CD4-positive, alpha-beta T cell treated with Interleukin-10 for 1 hour (primary cell): ENCODE data around the gene DCC.

Experiments
- DNase-seq: peaks from one replicate; pipeline ENCODE4 v3.0.0-alpha.2; 2020

DCC gene

DNA sequence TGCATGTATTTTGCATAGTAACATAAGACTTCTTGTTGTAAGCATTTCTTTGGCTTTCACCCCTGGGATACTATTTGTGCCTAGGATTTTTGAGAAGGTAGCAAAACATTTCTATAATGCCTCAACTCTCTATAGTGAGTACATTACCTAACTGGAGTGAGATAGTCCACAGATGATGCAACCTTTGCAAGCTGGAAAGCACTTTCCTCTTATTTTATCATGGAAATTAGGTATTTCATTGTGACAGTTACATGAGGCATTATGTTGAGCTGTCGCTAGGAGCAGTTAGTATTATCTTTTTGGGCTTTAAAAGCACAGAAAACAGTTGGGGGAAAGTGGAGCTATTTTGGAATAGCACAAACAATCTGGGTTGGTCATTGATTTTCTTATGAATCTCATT lies 786.2 kb downstream of the DCC start:
- DNase-seq = no peak

DNA sequence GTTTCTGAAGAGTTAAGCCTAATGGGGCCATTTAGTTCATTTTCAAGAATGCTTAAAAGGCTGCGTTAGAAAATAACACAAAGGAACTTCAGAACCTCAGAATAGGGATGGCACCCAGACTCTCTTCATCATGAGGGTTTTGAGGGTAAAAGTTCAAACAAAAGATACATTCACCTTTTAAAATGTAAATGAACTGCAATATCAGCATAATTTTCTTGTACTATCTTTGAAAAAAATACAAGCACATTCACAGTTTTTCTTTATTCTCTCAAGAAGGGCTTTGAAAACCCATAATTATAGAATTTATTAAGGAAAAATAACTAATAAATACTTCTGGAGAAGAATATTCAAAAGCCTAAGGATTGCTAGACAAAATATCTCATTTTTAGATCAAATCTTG lies 791.0 kb downstream of the DCC start:
- DNase-seq = no peak

DNA sequence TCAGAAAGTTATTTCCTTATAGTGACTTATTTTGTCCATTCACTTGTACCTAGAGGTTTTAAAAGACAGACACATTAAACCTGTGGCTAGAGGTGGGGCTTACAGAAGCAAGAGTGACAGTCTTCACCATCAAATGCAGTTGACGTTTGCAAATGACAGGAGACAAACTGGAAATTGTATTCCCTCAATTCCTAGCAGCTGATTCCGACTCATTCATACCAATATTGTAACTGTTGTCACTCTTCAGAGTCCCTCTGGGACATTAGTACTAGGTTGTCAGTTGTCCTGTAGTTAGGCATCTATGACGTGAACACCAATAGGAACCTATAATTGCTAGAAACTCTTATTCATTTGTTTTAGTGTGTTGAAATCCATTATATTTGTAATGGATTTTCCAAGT lies 794.7 kb downstream of the DCC start:
- DNase-seq = no peak

DNA sequence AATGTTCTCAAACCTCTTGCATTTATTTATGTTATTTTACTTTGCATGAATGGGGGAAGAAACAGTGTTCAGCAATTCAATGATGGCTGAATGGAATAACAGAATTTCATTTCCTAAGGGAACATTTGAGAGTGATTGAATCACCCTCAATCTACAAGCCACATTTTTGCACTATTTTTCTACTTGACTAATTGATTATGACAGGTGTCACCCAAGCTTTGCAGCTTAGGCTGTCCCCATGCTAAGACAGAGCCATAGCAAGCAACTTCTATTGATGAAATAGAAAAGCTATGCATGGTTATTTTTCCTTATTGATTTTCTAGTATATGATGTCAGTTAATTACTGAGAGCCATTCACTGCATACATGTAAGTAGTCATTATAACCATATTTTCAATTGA lies 795.7 kb downstream of the DCC start:
- no peak for DNase-seq

DNA sequence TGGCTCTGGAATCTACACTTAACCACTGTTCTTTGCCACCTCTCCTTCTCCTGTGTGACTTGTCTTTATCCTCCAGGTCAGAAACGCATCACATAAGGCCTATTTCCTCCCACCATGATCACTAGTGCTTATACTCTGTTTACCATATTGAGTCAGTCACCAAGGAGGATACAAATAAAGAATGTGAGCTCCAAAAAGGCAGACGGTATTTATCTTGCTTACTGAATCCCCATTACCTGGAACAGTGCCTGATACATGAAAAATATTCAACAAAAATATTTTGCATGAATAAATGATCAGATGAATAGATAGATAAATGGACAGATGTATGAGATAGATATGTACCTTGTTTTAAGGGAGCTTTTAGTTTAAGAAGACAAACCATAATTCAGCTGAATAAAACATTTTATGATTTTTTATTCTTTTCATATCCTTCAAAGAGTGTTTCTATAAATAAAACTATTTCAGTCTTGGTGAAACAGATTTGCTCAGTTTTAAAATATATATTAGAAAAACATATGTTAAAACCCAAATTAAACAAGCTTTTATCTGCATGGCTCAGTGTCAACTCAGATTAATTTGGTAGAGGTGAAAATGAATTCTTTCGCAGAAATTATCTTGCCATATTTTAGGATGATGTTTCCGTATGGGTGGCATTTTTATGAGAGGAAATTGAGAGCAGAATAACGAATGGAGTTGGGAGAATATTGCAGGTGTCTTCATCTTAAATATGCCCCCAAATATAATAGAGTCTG lies 799.9 kb downstream of the DCC start:
- DNase-seq = no peak

DNA sequence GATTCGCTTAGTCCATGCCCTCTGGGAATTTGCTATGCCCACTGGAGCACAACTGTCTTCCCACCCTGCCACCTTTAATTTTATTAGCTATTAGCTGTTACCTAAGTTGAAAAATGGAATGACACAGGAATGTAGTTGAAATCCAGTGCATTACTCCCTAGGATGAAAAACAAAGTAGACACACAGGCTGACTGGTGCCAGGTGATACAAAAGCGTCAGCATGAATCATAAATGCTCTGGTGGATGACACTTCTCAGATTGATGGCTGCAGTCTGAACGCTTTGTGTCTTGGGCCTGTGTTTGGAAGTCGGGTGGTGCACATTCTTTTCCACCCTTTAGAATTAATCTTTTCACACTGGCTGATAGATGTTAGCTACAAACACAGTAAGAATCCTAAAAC lies 802.0 kb downstream of the DCC start:
- DNase-seq = no peak

DNA sequence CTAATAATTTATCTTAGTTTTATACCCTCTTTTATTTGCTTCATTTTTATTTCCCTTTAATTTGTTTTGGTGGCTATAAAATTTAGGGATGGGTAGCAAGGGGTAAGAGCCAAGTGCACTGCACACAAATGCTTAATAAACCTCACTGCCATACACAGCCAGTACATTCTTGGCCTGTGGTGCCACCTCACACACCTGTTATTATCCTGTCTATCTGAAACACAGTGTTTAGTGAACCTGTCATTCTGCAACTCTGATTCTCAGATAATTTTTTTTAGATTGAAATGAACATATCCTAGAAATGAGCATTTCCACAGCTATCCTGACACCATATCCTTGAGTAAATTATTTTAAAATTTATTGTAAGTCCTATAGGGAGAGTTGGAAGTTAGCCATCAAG lies 807.5 kb downstream of the DCC start:
- no peak for DNase-seq

DNA sequence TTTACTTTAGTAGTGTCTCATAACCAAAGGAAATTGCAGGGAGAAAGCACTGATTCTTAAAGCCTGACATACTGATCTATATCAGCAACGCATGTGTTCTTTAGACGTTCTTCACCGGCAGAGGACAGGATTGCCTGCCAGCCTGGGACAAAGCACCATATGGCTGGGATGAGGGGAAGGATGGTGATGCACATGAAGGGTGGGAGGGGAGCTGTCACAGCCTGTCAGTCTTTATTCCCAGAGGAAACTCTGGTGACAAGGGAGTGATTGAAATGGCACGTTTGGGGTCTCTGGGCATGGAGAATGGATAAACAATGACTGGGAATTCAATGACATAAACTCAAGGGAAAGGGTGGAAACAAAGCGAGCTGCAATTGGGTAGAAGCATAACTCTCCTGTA lies 808.1 kb downstream of the DCC start:
- no peak for DNase-seq

DNA sequence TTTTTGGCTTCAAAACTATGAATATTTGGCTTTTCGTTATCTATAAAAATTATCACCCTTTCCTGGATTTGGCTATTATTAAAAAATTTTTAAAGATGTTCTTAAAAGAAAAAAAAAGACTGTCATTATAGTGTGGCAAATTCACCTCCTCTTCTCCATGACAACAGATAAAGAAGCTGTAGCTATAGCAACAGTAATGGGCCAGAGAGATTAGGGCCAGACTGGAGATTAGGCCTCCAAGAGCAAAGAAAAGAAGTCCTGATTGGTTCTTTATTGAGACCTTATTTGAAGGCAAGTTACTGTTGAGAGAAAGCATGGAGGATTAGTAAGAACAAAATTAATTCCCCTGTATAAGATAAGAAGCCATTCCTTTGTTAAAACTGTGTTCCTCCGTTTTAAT lies 812.5 kb downstream of the DCC start:
- DNase-seq = no peak

DNA sequence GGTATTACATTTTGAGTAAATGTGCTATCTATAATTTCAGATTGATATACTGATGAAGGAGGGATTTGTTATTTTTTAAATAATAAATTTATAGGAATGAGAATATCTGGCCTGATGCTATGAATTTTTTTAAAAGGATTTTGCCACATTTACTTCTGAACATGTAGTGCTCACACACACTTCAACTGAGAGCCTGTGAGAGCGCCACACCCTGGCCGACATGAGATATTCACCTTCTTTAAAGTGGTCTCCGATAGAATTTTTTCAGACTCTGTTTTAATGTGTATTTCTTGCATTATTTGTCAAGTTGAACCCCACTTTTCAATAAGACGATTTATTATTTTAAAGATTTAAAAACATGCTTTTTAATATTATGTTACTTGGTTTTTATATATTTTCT lies 813.3 kb downstream of the DCC start:
- DNase-seq = no peak

DNA sequence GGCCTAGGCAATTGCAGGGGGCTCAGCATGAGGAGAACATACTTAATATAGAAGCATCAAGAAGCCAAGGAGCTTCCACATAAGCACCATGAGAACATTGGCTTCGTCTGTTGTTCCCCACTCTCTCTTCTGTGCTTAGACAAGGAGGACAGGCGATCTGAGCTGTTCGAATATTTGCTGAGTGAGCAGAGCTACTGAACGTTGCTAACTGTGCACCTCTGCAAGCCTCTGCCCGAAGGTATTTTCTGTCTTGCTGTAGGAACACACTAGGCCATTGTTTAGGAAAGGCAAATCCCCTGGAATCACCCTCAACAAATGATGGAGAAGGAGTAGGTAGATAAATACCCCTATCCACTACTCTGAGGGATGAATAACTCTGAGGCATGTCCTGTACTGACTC lies 813.8 kb downstream of the DCC start:
- DNase-seq = no peak

DNA sequence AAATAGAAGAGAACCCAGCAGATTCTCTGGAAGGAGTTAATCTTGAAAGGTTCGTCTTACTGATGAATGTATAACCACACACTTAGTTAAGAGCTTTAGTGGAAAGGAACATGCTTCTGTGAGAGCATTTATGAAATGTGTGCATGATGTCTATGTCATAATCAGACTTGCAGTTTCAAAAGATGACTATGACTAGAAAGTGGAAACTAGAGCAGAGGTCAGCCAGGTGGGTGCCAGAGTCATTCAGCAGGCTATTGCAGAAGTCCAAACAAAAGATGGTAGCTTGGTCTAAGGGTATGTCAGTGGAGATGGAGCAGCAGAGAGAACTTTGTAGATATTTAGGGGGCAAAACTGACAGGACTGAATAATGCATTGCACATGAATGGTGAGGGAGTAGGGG lies 825.8 kb downstream of the DCC start:
- no peak for DNase-seq

DNA sequence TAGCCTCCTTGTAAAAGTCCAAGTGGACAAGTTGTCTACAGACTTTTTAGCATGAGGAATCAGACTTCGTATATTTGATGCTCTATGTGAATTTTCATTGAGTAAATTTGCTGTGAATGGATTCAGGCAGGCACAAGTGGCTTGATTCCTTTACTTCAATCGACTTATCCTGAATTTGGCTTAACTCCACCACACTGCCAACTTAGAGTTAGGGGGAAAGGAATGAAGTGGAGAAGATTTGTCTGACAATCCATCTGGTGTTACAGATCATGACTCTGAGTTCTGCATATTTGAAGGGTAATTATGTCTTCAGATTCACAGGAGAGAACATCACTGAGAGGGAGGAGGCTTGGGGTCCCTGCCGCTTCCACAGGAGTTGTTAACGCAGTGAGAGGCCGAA lies 829.3 kb downstream of the DCC start:
- DNase-seq = no peak

DNA sequence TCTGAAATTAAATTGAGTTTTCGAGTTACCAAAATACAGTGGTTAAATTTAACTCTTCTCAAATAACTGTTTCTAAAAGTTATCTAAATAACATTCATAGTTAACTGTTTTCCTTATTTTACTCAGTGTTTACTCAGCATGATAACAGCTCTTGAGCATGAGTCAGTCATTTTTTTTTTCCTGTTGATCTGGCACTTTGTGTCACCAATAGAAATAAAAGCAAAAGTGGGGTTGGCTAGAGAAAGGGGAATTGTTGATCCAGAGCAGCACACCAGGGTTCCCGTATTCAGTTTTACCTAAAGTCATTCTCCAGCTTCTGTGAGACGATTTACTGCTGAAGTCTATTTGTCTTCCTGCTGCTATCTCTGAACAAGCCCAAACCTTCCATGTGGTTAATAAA lies 851.6 kb downstream of the DCC start:
- DNase-seq = no peak

DNA sequence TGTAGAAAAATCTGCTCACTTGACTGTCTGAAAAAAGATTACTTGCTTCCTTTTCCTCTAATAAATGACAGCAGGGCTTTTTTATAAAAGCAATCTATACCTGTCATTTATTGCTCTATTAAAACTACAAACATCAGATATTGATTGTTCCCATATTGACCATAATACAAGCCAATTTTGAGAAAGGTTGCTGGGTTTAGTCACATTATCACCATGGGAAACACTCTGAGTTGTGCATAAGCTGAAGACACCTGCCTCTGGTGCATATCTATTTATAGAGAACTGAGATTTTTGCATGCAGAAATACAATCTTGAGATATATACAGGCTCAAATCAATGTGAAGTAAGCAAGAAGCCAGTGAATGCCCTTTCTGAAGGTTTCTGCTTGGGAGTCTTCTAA lies 853.9 kb downstream of the DCC start:
- no peak for DNase-seq

DNA sequence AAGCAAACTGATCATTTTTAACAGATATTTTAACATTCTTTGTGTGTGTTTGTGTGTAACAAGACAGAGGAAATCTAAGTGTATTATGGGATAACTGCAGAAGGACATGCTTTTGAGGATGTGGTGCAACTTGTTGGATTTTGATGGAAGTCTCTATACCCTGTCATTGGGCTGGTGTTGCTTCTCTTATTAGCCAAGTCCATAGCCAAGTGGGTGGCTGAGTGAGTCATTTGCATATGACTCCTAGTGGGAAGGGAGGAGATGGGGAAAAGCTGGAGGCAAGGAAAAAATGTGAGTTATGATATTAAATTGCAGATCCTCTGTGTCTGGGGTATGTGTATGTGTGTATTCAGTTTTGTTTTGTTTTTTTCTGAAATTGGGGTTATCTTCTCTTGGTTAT lies 879.9 kb downstream of the DCC start:
- DNase-seq = no peak

DNA sequence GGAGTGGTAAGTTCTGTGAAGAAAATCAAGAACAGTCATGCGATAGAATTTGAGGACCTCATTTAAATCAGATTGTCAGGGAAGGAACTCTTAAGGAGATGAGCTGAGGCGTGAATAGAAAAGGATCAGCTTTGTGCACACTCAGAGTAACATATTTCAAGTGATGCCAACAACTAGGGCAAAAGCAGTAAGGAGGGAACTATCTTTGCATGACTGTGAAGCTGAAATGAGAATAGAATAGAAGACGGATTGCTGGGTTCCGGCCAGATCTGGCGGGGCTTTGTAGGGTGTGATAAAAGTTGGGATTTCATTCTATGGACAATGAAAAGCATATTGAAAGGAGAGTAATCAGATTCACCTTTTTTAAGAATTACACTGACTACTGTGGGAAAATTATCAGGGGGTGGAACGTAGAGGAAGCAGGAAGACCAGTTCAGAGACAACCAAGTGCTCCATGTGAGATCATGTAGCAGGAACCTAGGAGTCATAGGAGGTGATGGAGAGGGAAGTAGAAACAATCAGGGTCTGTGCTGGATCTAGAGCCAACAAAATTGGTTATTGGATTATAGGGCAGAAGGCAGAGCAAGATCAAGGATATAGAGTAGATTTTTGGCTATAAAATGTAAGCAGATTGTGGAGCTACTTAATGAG lies 884.3 kb downstream of the DCC start:
- no peak for DNase-seq

DNA sequence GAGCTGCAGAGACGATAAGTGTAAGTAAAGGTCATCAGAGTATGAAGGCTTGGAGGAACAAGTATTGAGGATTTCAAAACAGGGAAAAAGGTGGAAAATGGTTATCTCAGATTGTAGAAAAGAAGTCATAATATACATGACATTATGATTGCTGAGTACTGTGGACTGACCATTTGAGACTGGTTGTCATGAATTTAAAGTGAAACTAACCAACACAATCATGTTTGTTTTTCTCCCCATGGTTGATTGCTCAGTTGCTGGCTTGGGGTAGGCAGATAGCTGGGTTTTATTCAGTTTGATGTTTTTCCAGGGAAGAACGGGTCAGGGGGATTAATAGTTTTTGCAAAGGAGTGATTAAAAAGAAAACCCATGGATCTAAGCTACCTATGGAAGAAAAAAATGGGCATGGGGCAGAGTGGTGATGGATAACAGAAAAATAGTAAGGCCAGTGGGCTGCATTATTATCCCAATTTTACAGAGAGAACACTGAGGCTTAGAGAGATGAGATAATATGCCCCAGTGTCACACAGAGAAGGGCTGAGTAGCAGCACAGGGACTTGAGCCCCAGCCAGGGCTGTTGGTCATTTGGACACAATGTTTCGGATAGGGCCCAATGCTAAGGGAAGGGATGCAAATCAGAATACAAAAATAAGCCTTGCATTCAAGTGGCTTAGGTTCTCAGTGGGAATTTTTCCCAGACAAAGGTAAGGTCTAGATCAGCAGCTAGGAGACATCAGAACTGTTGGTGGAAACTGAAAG lies 885.7 kb downstream of the DCC start:
- no peak for DNase-seq

DNA sequence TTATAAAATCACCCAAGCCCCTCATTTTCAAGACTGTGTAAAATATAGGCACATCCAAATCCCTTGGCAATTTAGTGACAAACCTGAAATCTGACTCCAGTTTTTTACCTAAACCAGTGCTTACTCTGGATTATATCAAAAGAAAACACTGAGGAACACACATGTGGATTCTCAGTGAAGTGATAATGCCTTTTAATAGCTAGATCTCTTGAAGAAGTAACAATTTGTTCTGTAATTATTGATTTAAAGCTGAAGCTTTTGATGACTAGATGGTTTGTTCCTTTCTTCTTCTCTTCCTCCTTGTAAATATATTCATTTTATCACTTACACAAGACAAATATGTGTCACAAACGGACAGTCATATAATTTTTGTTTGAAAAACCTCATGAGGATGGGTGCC lies 894.6 kb downstream of the DCC start:
- no peak for DNase-seq

DNA sequence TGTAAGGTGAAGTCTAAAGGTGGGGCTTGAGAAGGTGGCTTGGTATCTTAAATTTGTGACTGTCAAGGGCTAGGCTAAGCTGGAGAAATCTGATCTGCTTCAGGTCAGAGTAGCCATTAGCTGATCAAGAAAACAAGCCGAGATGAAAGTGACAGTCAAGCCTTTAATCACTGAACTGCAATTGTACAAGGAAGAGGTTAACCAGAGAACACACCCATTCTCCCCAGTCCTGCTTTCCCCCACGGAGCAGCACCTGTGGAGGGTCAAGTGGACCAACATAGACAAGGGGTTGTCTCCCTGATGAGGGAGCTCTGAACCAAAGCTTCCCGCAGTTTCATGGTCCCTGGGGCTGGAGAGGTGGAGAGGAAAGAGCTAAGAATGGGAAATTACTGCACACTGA lies 901.2 kb downstream of the DCC start:
- no peak for DNase-seq

DNA sequence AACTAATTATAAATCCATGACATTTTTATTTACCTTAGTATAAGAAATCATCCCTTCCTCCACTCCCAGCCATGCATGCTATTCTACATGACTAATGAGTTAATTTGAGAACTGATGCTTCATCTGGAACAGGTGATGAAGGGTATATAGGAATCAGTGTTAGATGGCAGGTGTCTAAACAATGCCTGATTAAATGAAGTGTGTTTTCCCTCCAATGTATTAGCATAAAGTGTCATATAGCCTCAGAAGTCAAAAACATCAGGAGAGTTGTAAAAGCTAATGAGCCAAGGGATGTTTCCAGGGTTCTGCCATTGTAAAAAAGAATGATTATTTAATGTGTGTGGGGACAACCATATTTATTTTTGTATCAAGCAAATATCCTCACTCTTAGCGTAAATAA lies 913.8 kb downstream of the DCC start:
- DNase-seq = no peak

DNA sequence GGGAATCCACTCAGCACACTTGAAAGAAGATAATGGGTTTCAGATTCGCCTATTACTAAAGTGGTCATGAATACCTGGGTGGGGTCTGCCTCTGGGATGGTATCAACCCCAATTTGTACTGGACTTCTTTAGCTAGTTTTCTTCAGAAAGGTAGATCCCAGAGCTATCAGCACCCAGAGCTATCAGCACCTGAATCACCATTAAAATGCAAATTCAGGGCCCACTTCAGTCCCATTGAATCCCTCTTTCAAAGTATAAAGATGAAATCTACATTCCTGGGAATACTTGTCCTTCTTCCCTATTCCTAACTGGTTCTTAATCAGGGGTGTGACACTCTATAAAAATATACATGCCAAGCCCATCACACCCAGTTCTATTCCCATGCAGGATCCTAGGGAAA lies 914.3 kb downstream of the DCC start:
- no peak for DNase-seq

DNA sequence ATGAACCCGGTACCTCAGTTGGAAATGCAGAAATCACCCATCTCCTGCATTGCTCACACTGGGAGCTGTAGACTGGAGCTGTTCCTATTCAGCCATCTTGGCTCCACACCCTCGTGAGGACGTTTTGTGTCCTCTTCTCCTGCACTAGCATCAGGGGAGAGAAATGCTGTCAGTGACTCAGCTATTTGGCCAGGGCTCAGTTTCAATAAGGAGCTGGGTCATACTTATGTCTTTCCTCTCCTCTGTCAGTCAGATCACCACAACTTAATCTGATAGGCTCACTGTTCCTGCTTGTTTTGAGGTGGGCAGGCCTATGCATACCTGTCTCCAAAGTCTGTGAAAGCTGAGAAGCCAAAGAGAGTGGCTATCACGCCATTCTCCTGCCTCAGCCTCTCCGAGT lies 921.2 kb downstream of the DCC start:
- DNase-seq = no peak

DNA sequence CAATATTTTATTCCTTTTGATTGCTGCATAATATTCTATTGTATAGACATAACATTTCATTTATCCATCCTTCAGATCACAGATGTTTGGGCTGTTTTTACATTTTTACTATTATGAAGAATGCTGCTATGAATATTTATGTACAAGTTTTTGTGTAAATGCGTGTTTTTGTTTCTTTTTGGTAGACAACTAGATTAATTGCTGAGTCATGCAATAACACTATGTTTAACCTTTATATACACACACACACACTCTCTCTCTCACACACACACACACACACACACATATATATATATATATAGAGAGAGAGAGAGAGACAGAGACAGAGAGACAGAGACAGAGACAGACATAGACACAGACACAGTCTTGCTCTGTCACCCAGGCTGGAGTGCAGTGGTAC lies 926.9 kb downstream of the DCC start:
- no peak for DNase-seq
